Osteoblast (primary cell): Measurements from ENCODE around the gene GPRIN2. TPM values are rescaled to one million over a fixed set of nuclear protein-coding genes. Genes with fewer than 3 reads are reported as not detected.

ENCODE experiments used
- DNase-seq: peaks from one replicate; pipeline ENCODE4 v3.0.0; 2011; ENCODE audit warnings: low spot score, mixed read lengths; ENCODE audit not compliant: insufficient read length; ENCODE audit errors: missing footprints
- H2AFZ ChIP-seq: 2 replicates; pipeline ENCODE4 v1.6.0; 2011; ENCODE audit warnings: mild to moderate bottlenecking, low read length
- H3K27ac ChIP-seq: 2 replicates; pipeline ENCODE4 v1.5.1; 2011; ENCODE audit warnings: mild to moderate bottlenecking, low read depth, low read length, moderate library complexity
- H3K27me3 ChIP-seq: 2 replicates; pipeline ENCODE4 v1.6.0; 2012; ENCODE audit warnings: mild to moderate bottlenecking, control low read depth, inconsistent platforms, low read length, moderate library complexity; ENCODE audit not compliant: insufficient read depth
- H3K36me3 ChIP-seq: 2 replicates; pipeline ENCODE4 v1.5.1; 2011; ENCODE audit warnings: mild to moderate bottlenecking, low read length, control low read depth, moderate library complexity; ENCODE audit not compliant: insufficient read depth
- H3K4me1 ChIP-seq: 2 replicates; pipeline ENCODE4 v1.5.1; 2011; ENCODE audit warnings: mild to moderate bottlenecking, low read length, control low read depth, moderate library complexity; ENCODE audit not compliant: insufficient read depth
- H3K4me2 ChIP-seq: 2 replicates; pipeline ENCODE4 v1.6.0; 2011; ENCODE audit warnings: mild to moderate bottlenecking, low read length; ENCODE audit not compliant: insufficient read depth
- H3K4me3 ChIP-seq: fragments of 200-600 bp; sonication (generic); 3 replicates; pipeline ENCODE4 v1.5.1; 2012; ENCODE audit warnings: mild to moderate bottlenecking, low read length, inconsistent platforms; ENCODE audit not compliant: insufficient read depth
- H3K79me2 ChIP-seq: 2 replicates; pipeline ENCODE4 v1.6.0; 2012; ENCODE audit warnings: mild to moderate bottlenecking, low read length, control low read depth, inconsistent platforms; ENCODE audit not compliant: insufficient read depth
- H3K9me3 ChIP-seq: 2 replicates; pipeline ENCODE4 v1.5.1; 2011; ENCODE audit warnings: low read depth, low read length, control low read depth
- H4K20me1 ChIP-seq: 2 replicates; pipeline ENCODE4 v1.6.0; 2012; ENCODE audit warnings: mild to moderate bottlenecking, low read length, control low read depth; ENCODE audit not compliant: insufficient read depth
- total RNA-seq: library from RNA; depleted of rRNA; stranded (reverse); fragments of >200 nt; gene quantifications from 2 replicates; pipeline ENCODE4 v1.2.3, GENCODE V29; 2012
- TF ChIP-seq, protein P1 (sequence below): IDR thresholded peaks from 2 replicates; pipeline ENCODE4 v1.5.1; 2011; ENCODE audit warnings: mild to moderate bottlenecking, low read depth, low read length, moderate library complexity; ENCODE audit errors: extremely low read depth

Gene GPRIN2
- total RNA-seq, 1 donor: not detected

DNA sequence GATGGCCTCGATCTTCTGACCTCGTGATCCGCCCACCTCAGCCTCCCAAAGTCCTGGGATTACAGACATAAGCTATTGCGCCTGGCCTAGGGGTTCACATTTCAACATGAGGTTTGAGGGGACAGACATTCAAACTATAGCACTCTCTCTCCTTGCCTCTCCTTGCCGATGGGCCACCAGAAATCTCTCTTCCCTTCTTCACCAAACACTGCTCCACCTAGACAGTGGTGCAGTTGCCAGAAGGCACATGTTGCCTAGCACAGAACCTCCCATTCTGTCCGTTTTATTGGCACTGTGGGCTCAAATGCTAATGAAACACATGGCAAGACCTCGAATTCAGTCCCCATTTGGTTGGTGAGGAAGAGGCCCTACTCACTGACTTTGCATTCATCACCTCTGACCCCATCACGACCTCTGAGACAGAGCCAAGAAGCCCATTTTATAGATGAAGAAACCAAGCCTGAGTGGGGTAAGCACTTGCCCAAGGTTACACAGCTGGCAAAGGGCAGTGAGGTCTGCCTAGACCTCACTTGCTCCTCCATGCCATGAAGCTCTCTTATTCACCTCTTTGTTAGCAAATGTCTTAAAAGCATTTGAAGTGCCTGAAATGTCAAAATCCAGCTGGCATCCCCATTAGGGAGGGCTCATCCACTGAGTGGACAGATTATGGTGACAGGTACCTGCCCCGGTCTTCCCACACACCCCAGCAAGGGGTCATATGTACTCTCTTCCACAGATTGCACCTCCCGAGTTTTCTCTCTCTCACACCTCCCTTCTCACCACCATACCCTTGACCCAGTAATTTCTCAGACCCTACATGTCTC is 34.0 kb downstream of the GPRIN2 start:
- Histone ChIP-seq H4K20me1 (no peaks in the 10 kb centered on the region), H3K27ac (peak overlapping the region; percentile 67), H3K27me3 (no peaks in the 10 kb centered on the region), H3K4me3 (no peak overlapping the region), H3K9me3 (no peaks in the 10 kb centered on the region), H3K36me3 (no peaks in the 10 kb centered on the region), H3K79me2 (no peaks in the 10 kb centered on the region), H3K4me2 (no peak overlapping the region), H2AFZ (no peak overlapping the region), H3K4me1 (peaks cover 30% of the 10 kb centered on the region)
- no peak for DNase-seq
- TF ChIP-seq, protein P1, sequence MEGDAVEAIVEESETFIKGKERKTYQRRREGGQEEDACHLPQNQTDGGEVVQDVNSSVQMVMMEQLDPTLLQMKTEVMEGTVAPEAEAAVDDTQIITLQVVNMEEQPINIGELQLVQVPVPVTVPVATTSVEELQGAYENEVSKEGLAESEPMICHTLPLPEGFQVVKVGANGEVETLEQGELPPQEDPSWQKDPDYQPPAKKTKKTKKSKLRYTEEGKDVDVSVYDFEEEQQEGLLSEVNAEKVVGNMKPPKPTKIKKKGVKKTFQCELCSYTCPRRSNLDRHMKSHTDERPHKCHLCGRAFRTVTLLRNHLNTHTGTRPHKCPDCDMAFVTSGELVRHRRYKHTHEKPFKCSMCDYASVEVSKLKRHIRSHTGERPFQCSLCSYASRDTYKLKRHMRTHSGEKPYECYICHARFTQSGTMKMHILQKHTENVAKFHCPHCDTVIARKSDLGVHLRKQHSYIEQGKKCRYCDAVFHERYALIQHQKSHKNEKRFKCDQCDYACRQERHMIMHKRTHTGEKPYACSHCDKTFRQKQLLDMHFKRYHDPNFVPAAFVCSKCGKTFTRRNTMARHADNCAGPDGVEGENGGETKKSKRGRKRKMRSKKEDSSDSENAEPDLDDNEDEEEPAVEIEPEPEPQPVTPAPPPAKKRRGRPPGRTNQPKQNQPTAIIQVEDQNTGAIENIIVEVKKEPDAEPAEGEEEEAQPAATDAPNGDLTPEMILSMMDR: no peak

- no peaks in the 10 kb centered on the region for H3K36me3 ChIP-seq
- H3K27ac ChIP-seq: no peak overlapping the region
- H3K4me2 ChIP-seq: no peak overlapping the region
- TF ChIP-seq, protein P1: no peak
- no peak overlapping the region for H3K4me3 ChIP-seq
- no peaks in the 10 kb centered on the region for H3K9me3 ChIP-seq
- H2AFZ ChIP-seq: no peak overlapping the region
- H4K20me1 ChIP-seq: no peaks in the 10 kb centered on the region
- no peaks in the 10 kb centered on the region for H3K27me3 ChIP-seq
- DNase-seq: peak; percentile 86
- peaks cover 41% of the 10 kb centered on the region for H3K4me1 ChIP-seq
- no peaks in the 10 kb centered on the region for H3K79me2 ChIP-seq
These were observed 35.5 kb downstream of the GPRIN2 start for GRCh38 chr10:46520941-46521340.

GRCh38 chr10:46520381-46520780 is 36.1 kb downstream of the GPRIN2 start:
- no peak overlapping the region for H3K4me3 ChIP-seq
- peaks cover 40% of the 10 kb centered on the region for H3K4me1 ChIP-seq
- no peaks in the 10 kb centered on the region for H3K79me2 ChIP-seq
- no peak for DNase-seq
- H3K27me3 ChIP-seq: no peaks in the 10 kb centered on the region
- no peak overlapping the region for H3K4me2 ChIP-seq
- TF ChIP-seq, protein P1: no peak
- H2AFZ ChIP-seq: no peak overlapping the region
- H4K20me1 ChIP-seq: no peaks in the 10 kb centered on the region
- H3K36me3 ChIP-seq: no peaks in the 10 kb centered on the region
- H3K27ac ChIP-seq: no peak overlapping the region
- H3K9me3 ChIP-seq: no peaks in the 10 kb centered on the region

DNA sequence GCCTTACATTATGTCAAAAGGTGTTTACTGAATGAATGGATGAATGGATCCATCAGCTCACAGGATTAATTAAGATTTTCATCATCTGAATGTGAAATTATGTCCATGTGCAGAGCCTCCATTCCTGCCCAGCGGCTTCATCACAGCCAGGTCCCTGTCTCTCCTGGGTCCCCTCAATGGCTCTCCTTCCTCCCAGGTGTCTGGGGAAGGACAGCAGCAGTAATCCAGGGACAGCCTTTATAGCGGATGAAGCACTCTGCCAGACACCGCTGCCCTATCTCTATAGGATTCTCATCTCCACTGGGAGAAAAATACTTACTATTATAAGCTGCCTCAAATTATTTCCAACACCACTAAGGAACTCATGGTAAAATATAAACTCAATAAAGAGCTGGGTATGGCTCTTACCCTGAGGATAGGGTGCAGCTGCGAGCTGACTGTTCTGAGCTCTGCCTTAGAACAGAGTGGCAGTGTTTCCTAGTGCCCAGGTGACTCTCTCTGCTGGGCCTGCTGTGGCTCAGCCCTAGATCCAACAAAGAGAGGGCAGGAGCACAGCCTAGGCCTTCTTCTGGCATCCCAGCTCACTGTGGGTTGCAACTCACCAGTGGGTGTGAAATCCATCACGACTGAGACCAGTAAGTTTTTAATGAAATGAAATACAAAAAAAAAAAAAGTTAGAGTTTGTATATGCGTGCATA is 38.3 kb downstream of the GPRIN2 start:
- no peaks in the 10 kb centered on the region for H3K27me3 ChIP-seq
- no peak overlapping the region for H3K27ac ChIP-seq
- no peaks in the 10 kb centered on the region for H3K79me2 ChIP-seq
- H3K4me1 ChIP-seq: peaks cover 18% of the 10 kb centered on the region
- TF ChIP-seq, protein P1: no peak
- no peak overlapping the region for H2AFZ ChIP-seq
- H3K4me2 ChIP-seq: no peak overlapping the region
- H3K4me3 ChIP-seq: no peak overlapping the region
- no peaks in the 10 kb centered on the region for H3K36me3 ChIP-seq
- no peaks in the 10 kb centered on the region for H3K9me3 ChIP-seq
- H4K20me1 ChIP-seq: no peaks in the 10 kb centered on the region
- DNase-seq: no peak
